ENCODE measurements around the gene ALDOA.

ALDOA gene

DNA sequence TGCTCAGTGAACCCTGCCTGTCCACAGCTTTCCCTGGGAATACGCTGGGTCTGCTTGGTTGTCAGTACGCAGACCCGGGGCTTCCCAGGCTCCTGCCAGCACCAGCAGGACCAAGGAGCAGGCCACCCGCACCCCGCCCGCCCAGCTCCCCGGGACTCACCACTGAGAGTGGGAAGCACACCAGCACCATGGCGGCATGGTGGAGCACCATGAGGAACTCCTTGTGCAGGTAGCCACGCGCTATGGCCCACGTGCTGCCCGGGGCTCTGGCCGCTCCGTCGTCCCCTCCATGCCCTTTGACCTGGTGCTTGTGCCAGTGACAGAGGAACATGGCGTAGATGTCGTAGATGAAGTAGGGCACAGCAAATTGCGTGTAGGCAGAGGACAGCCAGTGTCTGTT, 39.1 kb upstream of the ALDOA start:
- TF ChIP-seq TCF12 (IDR thresholded peaks at IDR 0.05; ENCODE audit: low read depth) (no peak), TAF1 (IDR thresholded peaks at IDR 0.05; ENCODE audit: low read depth) (no peak), CREB1 (IDR thresholded peaks at IDR 0.05; ENCODE audit: low read depth) (no peak), TEAD4 (IDR thresholded peaks at IDR 0.05) (no peak)

GRCh38 chr16:30027588-30028437, 37.7 kb upstream of the ALDOA start:
- TF ChIP-seq EGR1 (IDR thresholded peaks at IDR 0.05) (no peak), EP300 (IDR thresholded peaks at IDR 0.05; ENCODE audit: borderline replicate concordance) (no peak), NFIC (IDR thresholded peaks at IDR 0.05) (no peak), CREB1 (IDR thresholded peaks at IDR 0.05; ENCODE audit: low read depth) (no peak), TAF1 (IDR thresholded peaks at IDR 0.05; ENCODE audit: low read depth) (no peak), RAD21 (IDR thresholded peaks at IDR 0.05; ENCODE audit: low read depth) (no peak), ZBTB7A (IDR thresholded peaks at IDR 0.05; ENCODE audit: low read depth) (no peak), REST (IDR thresholded peaks at IDR 0.05; ENCODE audit: low read depth) (no peak), FOXM1 (IDR thresholded peaks at IDR 0.05; ENCODE audit: borderline replicate concordance, low read depth) (no peak), TCF12 (IDR thresholded peaks at IDR 0.05; ENCODE audit: low read depth) (no peak)

DNA sequence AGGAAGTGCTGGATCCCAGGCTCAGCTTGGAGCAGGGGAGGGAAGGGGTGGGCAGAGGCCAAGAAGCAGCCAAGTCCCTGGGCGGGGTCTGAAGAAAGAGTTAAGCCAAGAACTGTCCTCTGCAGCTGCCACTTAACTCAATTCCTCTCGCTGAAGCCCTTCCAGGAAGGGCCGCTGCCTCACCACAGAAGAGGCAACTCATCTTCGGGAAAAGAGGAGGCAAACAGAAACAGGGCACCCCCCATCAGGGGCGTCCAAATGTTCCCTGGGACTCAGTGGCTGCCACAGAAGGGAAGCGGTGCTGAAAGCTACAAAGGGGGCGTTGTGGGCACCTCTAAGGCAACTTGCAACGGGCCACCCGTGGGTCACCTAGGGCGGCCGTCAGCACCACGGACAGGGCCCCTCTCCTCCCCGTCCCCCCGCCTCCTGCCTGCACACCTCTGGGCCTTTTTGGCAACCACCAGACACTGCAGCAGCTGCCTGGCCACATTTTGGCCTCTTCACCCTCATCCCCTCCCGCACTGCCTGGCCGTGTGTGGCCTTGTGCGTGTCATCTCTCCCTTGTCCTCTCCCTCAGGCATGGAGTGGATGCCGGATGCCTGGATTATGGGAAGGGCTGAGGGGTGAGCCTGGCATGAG, 37.0 kb upstream of the ALDOA start:
- no peak for TF ChIP-seq RAD21 (IDR thresholded peaks at IDR 0.05; ENCODE audit: low read depth)
- TF ChIP-seq CEBPB (IDR thresholded peaks at IDR 0.05), result no peak
- peak; percentile 23; the same call in 1 of the 2 replicates for TF ChIP-seq NFIC (IDR thresholded peaks at IDR 0.05)
- TF ChIP-seq, protein P1, sequence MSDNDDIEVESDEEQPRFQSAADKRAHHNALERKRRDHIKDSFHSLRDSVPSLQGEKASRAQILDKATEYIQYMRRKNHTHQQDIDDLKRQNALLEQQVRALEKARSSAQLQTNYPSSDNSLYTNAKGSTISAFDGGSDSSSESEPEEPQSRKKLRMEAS (IDR thresholded peaks at IDR 0.05), result no peak
- no peak for TF ChIP-seq TEAD4 (IDR thresholded peaks at IDR 0.05)
- 0 out of 2 replicates have a peak, but pooled peaks have one; percentile 16 for TF ChIP-seq TCF12 (IDR thresholded peaks at IDR 0.05; ENCODE audit: low read depth)
- 0 out of 2 replicates have a peak, but pooled peaks have one; percentile 46 for TF ChIP-seq YY1 (IDR thresholded peaks at IDR 0.05; ENCODE audit: low read depth)
- no peak for TF ChIP-seq EGR1 (IDR thresholded peaks at IDR 0.05)
- TF ChIP-seq USF1 (IDR thresholded peaks at IDR 0.05), result no peak
- no peak for TF ChIP-seq CREB1 (IDR thresholded peaks at IDR 0.05; ENCODE audit: low read depth)
- TF ChIP-seq TAF1 (IDR thresholded peaks at IDR 0.05; ENCODE audit: low read depth), result no peak
- no peak for TF ChIP-seq FOXM1 (IDR thresholded peaks at IDR 0.05; ENCODE audit: borderline replicate concordance, low read depth)
- no peak for TF ChIP-seq ZBTB7A (IDR thresholded peaks at IDR 0.05; ENCODE audit: low read depth)
- no peak for TF ChIP-seq EP300 (IDR thresholded peaks at IDR 0.05; ENCODE audit: borderline replicate concordance)
- peak; percentile 97 for TF ChIP-seq REST (IDR thresholded peaks at IDR 0.05; ENCODE audit: low read depth)

GRCh38 chr16:30030011-30030685, 35.4 kb upstream of the ALDOA start:
- no peak for TF ChIP-seq NFIC (IDR thresholded peaks at IDR 0.05)
- no peak for TF ChIP-seq EGR1 (IDR thresholded peaks at IDR 0.05)

DNA sequence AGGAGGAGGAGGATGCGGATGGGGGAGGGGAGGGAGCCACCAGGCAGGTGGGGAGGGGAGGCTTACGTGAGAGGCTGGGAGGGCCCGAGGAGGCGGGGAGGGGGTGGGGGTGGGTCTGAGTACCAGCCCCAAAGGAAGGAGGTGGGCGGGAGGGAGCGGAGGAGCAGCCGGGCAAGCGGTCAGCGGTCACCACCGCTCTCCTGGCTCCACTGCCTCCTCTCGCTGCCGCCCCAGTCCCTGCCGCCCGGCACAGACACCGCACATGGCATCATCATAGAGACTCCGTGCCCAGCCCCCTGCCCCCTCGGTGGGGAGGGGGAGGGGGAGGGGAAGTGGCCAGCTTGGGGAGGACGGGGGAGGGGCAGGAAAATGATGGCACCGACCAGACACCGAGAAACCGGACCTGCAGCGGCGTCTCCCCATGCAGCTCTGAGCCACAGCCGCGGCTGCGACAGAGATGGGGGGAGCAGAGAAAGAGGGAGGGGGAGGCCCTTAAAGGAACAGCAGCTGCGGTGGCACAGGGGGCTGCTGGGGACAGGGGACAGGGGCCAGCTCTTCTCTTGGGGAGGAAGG, 34.6 kb upstream of the ALDOA start, which contains the start of gene TLCD3B:
Gene TLCD3B (minus strand): TSS at position 431 of the 573 bp plus-strand sequence. CDS start 744 bp downstream, outside the sequence.
- TF ChIP-seq ZBTB7A (IDR thresholded peaks at IDR 0.05; ENCODE audit: low read depth), result no peak
- no peak for TF ChIP-seq FOXM1 (IDR thresholded peaks at IDR 0.05; ENCODE audit: borderline replicate concordance, low read depth)
- TF ChIP-seq YY1 (IDR thresholded peaks at IDR 0.05; ENCODE audit: low read depth), result no peak

DNA sequence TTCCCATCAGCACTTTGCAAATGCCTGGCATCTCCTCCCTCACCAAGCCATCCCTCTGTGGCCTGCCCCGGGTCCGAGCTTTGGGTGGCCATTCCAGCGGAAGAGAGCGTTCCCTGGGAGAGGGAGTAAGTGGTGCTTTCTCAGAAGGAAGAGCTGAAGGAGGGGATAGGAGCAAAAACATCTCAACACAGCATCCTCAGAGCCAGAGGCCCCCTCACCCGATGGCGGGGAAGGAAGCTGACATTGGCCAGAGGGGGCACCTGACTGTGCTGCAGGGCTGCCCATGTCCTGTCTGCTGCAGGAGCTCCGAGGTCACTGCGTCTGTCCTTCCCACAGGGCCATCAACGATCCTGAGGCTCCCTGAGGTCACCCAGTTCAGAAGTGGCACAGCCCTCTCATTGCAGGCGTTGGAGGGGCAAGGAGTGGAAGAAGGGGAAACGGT, 34.1 kb upstream of the ALDOA start:
- no peak for TF ChIP-seq NFIC (IDR thresholded peaks at IDR 0.05)
- no peak for TF ChIP-seq TCF12 (IDR thresholded peaks at IDR 0.05; ENCODE audit: low read depth)
- no peak for TF ChIP-seq YY1 (IDR thresholded peaks at IDR 0.05; ENCODE audit: low read depth)
- TF ChIP-seq ZBTB7A (IDR thresholded peaks at IDR 0.05; ENCODE audit: low read depth), result no peak
- no peak for TF ChIP-seq TEAD4 (IDR thresholded peaks at IDR 0.05)
- TF ChIP-seq RAD21 (IDR thresholded peaks at IDR 0.05; ENCODE audit: low read depth), result no peak
- no peak for TF ChIP-seq USF1 (IDR thresholded peaks at IDR 0.05)
- TF ChIP-seq CEBPB (IDR thresholded peaks at IDR 0.05), result no peak
- no peak for TF ChIP-seq FOXM1 (IDR thresholded peaks at IDR 0.05; ENCODE audit: borderline replicate concordance, low read depth)

All from Ishikawa (cell line).